Erythroblast (primary cell): ENCODE measurements around the gene NT5C3A.

Source experiments
- DNase-seq, 2 experiments: peaks; one replicate each; lab custom pipeline; 2025; lab: John Stamatoyannopoulos, UW
- GATA1 ChIP-seq: IDR thresholded peaks from 2 replicates; pipeline ENCODE4 v1.6.1; 2011; ENCODE audit warnings: low read depth, mild to moderate bottlenecking, control low read depth, low read length, moderate library complexity
- POLR2A ChIP-seq: IDR thresholded peaks from 2 replicates; pipeline ENCODE4 v1.6.1; 2011; ENCODE audit warnings: mild to moderate bottlenecking, low read length

The NT5C3A gene

GRCh38 chr7:33062782-33063443 lies 337 bp upstream of the NT5C3A start:
- DNase-seq, result peak; percentile 97 to 98
- TF ChIP-seq GATA1 (no peak), POLR2A (peak; percentile 91)

- DNase-seq, result peak in 1 of 2 experiments; percentile 47
- no peak for TF ChIP-seq GATA1
- TF ChIP-seq POLR2A, result no peak
Measured at GRCh38 chr7:33061282-33061937, 1.2 kb downstream of the NT5C3A start.

GRCh38 chr7:33059635-33060034 lies 2.9 kb downstream of the NT5C3A start:
- DNase-seq, result peak in 1 of 2 experiments; percentile 12
- TF ChIP-seq GATA1 (no peak), POLR2A (no peak)

- TF ChIP-seq GATA1, result no peak
- no peak for TF ChIP-seq POLR2A
- no peak for DNase-seq
Measured at GRCh38 chr7:33055158-33055557, 7.4 kb downstream of the NT5C3A start.

- no peak for DNase-seq
- TF ChIP-seq POLR2A, result no peak
- no peak for TF ChIP-seq GATA1
Measured at GRCh38 chr7:33054261-33054964, 8.2 kb downstream of the NT5C3A start.

GRCh38 chr7:33053721-33054120 lies 8.9 kb downstream of the NT5C3A start:
- peak in 1 of 2 experiments; percentile 7 for DNase-seq
- no peak for TF ChIP-seq GATA1
- no peak for TF ChIP-seq POLR2A

- peak; percentile 69 to 79 for DNase-seq
- TF ChIP-seq GATA1, result no peak
- TF ChIP-seq POLR2A, result no peak
Measured at GRCh38 chr7:33050535-33051318, 11.8 kb downstream of the NT5C3A start.

- DNase-seq, result no peak
- TF ChIP-seq POLR2A (no peak), GATA1 (no peak)
Measured at GRCh38 chr7:33048704-33049103, 13.9 kb downstream of the NT5C3A start.

GRCh38 chr7:33048257-33048656 lies 14.3 kb downstream of the NT5C3A start:
- no peak for DNase-seq
- TF ChIP-seq GATA1, result no peak
- TF ChIP-seq POLR2A, result no peak

- TF ChIP-seq GATA1, result no peak
- DNase-seq, result no peak
Measured at GRCh38 chr7:33044986-33045385, 17.6 kb downstream of the NT5C3A start.

GRCh38 chr7:33044401-33044718 lies 18.2 kb downstream of the NT5C3A start:
- TF ChIP-seq GATA1 (no peak), POLR2A (no peak)
- no peak for DNase-seq

- TF ChIP-seq POLR2A (no peak), GATA1 (no peak)
- DNase-seq, result peak; percentile 23 to 30
Measured at GRCh38 chr7:33043501-33044400, 18.8 kb downstream of the NT5C3A start.

- DNase-seq, result peak; percentile 86 to 92
- TF ChIP-seq GATA1, result no peak
- TF ChIP-seq POLR2A, result no peak
Measured at GRCh38 chr7:33041631-33042428, 20.7 kb downstream of the NT5C3A start.
